Cardiac muscle cell (in vitro differentiated cells and primary cell): ENCODE data around the gene SPIRE1. TPM values are rescaled to one million over a fixed set of nuclear protein-coding genes. Genes with fewer than 3 reads are reported as not detected.

Source experiments
- DNase-seq, 2 donors: peaks; one replicate each; pipeline versions ENCODE4 v3.0.0 to v3.0.0-alpha.2; 2010 to 2017; ENCODE audit warnings: low read depth in 1 of 2, low spot score in 1 of 2
- H3K27ac ChIP-seq: fragments of 200-600 bp; sonication (generic); 2 replicates; pipeline ENCODE4 v1.5.1; 2016
- H3K27me3 ChIP-seq: fragments of 200-600 bp; sonication (generic); 2 replicates; pipeline ENCODE4 v1.6.0; 2016; ENCODE audit warnings: control low read depth
- H3K36me3 ChIP-seq: fragments of 200-600 bp; sonication (generic); 2 replicates; pipeline ENCODE4 v1.5.1; 2016; ENCODE audit warnings: control low read depth
- H3K4me1 ChIP-seq: fragments of 200-600 bp; sonication (generic); 2 replicates; pipeline ENCODE4 v1.8.1; 2017; ENCODE audit warnings: low read depth, mild to moderate bottlenecking, mixed run types
- H3K4me3 ChIP-seq: fragments of 200-600 bp; sonication (generic); 2 replicates; pipeline ENCODE4 v1.5.1; 2016; ENCODE audit warnings: mild to moderate bottlenecking
- H3K9me3 ChIP-seq: fragments of 200-600 bp; sonication (generic); 2 replicates; pipeline ENCODE4 v1.5.1; 2017; ENCODE audit warnings: low read depth, mild to moderate bottlenecking, control low read depth
- polyA plus RNA-seq: library from polyadenylated mRNA; unstranded; fragments of >200 nt; fragmentation: Nextera tagmentation; extraction: Ambion mirVana; gene quantifications from 2 replicates; pipeline ENCODE4 v1.2.1, GENCODE V29; 2016
- total RNA-seq: library from RNA; depleted of rRNA; stranded (reverse); fragments of >200 nt; gene quantifications from 2 replicates; pipeline ENCODE4 v1.2.3, GENCODE V29; 2016
- TF ChIP-seq, protein P1 (sequence below): IDR thresholded peaks from 2 replicates; pipeline ENCODE4 v1.5.1; 2012; ENCODE audit warnings: low read depth, mild to moderate bottlenecking, low read length

Gene SPIRE1
- total and polyA plus RNA-seq, 2 experiments from 2014 or later = 17.8 to 19.6 TPM

DNA sequence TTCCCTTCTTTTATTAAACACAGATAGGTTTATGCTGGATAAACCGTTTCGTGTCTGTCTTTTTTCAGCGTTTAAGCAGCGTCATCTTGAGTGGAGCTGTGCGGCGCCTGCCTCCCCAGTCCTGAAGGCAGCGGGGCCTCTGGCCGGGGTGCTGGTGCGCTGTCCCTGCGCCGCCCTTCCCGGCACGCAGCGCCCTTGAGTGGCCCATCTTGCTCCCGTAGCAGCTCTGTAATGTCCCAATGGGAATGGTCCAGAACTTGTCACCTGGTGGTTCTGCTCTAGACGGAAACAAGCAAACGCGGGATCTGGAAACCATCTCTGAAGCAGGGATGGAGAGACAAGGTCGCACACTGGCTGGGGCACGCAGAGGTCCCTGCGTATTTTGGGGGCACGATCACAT, 225.7 kb downstream of the SPIRE1 start:
- TF ChIP-seq, protein P1, sequence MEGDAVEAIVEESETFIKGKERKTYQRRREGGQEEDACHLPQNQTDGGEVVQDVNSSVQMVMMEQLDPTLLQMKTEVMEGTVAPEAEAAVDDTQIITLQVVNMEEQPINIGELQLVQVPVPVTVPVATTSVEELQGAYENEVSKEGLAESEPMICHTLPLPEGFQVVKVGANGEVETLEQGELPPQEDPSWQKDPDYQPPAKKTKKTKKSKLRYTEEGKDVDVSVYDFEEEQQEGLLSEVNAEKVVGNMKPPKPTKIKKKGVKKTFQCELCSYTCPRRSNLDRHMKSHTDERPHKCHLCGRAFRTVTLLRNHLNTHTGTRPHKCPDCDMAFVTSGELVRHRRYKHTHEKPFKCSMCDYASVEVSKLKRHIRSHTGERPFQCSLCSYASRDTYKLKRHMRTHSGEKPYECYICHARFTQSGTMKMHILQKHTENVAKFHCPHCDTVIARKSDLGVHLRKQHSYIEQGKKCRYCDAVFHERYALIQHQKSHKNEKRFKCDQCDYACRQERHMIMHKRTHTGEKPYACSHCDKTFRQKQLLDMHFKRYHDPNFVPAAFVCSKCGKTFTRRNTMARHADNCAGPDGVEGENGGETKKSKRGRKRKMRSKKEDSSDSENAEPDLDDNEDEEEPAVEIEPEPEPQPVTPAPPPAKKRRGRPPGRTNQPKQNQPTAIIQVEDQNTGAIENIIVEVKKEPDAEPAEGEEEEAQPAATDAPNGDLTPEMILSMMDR = no peak
- H3K4me3 ChIP-seq = no peak overlapping the region
- H3K27me3 ChIP-seq = no peaks in the 10 kb centered on the region
- DNase-seq = no peak
- no peak overlapping the region for H3K27ac ChIP-seq
- no peaks in the 10 kb centered on the region for H3K9me3 ChIP-seq
- H3K4me1 ChIP-seq = no peaks in the 10 kb centered on the region
- H3K36me3 ChIP-seq = no peaks in the 10 kb centered on the region

DNA sequence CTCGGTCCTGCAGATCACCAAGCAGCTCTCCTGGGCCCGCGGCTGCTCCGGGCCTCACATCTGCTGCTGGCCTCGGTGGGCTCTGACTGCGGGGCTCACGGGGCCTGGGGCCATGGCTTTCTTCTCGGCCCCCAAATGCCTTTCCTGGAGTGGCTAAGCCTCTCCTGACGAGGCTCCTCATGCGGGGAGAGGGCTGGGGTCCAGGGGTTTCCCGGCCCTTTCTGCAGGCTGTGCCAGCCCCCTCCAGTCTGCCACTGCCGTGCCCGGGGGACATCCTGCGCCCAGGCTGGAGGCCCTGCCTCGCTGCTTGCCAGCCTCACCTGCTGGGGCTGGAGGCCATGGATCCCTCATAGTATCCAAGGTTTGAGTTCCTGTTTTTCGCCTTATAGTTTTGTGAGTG, 226.3 kb downstream of the SPIRE1 start:
- TF ChIP-seq, protein P1 = no peak
- no peak for DNase-seq
- H3K9me3 ChIP-seq = no peaks in the 10 kb centered on the region
- no peaks in the 10 kb centered on the region for H3K27me3 ChIP-seq
- no peak overlapping the region for H3K27ac ChIP-seq
- no peak overlapping the region for H3K4me3 ChIP-seq
- no peaks in the 10 kb centered on the region for H3K4me1 ChIP-seq
- no peaks in the 10 kb centered on the region for H3K36me3 ChIP-seq

DNA sequence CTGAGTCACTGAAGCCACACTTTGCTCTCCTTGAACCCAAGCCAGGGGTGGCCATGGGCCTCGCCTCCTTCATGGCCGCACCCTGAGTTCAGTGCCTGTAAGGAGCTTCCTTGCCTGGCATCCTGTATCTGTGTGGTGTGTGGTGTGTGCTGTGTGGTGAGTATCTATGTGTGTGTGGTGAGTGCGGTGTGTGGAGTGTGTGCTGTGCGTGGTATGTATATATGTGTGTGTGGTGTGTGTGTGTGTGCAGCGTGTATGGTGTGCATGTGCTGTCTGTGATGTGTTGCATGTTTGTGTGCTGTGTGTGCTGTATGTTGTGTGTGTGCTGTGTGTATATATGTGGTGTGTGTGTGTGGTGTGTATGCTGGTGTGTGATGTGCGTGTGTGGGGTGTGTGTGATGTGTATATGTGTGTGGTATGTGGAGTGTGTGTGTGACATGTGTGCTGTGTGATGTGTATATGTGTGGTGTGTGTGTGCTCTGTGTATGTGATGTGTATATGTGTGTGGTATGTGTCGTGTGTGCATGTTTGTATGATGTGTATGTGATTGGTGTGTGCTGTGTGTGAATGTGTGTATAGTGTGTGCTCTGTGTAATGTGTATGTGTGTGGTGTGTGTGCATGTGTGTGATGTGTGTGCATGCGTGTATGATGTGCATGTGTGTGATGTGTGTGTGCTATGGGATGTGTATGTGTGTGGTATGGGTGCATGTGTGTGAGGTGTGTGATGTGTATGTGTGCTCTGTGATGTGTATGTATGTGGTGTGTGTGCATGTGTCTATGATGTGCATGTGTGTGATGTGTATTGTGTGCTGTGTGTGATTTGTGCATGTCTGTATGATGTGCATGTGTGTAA, 227.5 kb downstream of the SPIRE1 start:
- Histone ChIP-seq H3K36me3 (no peaks in the 10 kb centered on the region), H3K4me1 (no peaks in the 10 kb centered on the region), H3K27ac (no peak overlapping the region), H3K27me3 (no peaks in the 10 kb centered on the region), H3K9me3 (no peaks in the 10 kb centered on the region), H3K4me3 (no peak overlapping the region)
- no peak for DNase-seq
- TF ChIP-seq, protein P1 = no peak

DNA sequence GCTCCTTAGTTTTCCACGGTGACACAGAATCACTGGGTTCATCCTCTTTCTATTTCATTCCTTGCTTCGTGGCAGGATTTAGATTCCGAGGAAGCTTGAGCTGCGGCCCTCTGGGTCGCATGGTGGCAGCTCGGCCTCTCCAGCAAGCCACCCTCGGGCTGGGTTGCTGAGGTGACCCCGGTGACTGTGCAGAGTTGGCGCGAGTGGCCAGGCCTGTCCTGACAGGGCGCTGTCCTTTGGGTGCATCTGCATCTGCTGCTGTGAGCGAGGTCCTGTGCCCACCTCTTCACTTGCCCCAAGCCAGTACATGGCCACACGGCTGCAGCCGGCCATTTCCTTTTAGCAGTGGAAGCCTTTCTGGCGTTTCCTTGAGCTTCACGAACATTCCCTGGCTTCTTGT, 228.4 kb downstream of the SPIRE1 start:
- no peak overlapping the region for H3K4me3 ChIP-seq
- no peaks in the 10 kb centered on the region for H3K27me3 ChIP-seq
- no peaks in the 10 kb centered on the region for H3K9me3 ChIP-seq
- no peak for DNase-seq
- H3K4me1 ChIP-seq = no peaks in the 10 kb centered on the region
- TF ChIP-seq, protein P1 = no peak
- no peak overlapping the region for H3K27ac ChIP-seq
- H3K36me3 ChIP-seq = no peaks in the 10 kb centered on the region

DNA sequence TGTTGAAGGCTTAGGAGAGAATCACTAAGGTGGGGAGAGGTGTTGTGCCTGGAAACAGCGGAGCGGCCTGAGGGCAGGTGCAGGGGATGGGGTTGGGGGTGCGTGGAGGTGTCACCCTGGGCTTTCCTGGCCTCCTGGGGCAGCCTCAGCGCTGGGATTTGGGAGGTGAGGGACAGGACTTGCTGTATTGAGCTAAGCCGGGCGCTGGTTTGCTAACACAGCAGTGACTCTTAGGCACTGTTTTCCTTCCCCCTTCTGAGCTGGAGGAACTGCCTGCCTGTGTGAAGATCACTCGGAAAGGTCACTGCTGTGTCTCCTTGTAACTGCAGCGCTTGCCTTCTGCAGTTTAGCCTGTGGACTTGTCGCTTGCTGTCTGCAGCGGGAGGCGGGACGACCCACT, 229.0 kb downstream of the SPIRE1 start:
- TF ChIP-seq, protein P1 = no peak
- H3K4me3 ChIP-seq = no peak overlapping the region
- no peaks in the 10 kb centered on the region for H3K36me3 ChIP-seq
- H3K9me3 ChIP-seq = no peaks in the 10 kb centered on the region
- H3K27ac ChIP-seq = peak overlapping the region; percentile 21
- peak in 1 of 2 donors; percentile 23 for DNase-seq
- H3K4me1 ChIP-seq = no peaks in the 10 kb centered on the region
- H3K27me3 ChIP-seq = no peaks in the 10 kb centered on the region
